WI38 (cell line): ENCODE results near the gene C10orf71.

Experiments used
- H3K4me3 ChIP-seq: 2 replicates; pipeline ENCODE4 v1.5.1; 2011; ENCODE audit warnings: low read depth, mild to moderate bottlenecking, control low read depth, low read length
- TF ChIP-seq, protein P1 (sequence below): IDR thresholded peaks from 2 replicates; pipeline ENCODE4 v1.5.1; 2012; ENCODE audit warnings: low read depth, mild to moderate bottlenecking, control low read depth, low read length

Gene C10orf71

GRCh38 chr10:49292565-49293207 lies 6.3 kb upstream of the C10orf71 start:
- TF ChIP-seq, protein P1, sequence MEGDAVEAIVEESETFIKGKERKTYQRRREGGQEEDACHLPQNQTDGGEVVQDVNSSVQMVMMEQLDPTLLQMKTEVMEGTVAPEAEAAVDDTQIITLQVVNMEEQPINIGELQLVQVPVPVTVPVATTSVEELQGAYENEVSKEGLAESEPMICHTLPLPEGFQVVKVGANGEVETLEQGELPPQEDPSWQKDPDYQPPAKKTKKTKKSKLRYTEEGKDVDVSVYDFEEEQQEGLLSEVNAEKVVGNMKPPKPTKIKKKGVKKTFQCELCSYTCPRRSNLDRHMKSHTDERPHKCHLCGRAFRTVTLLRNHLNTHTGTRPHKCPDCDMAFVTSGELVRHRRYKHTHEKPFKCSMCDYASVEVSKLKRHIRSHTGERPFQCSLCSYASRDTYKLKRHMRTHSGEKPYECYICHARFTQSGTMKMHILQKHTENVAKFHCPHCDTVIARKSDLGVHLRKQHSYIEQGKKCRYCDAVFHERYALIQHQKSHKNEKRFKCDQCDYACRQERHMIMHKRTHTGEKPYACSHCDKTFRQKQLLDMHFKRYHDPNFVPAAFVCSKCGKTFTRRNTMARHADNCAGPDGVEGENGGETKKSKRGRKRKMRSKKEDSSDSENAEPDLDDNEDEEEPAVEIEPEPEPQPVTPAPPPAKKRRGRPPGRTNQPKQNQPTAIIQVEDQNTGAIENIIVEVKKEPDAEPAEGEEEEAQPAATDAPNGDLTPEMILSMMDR, result no peak
- H3K4me3 ChIP-seq, result no peak overlapping the region

DNA sequence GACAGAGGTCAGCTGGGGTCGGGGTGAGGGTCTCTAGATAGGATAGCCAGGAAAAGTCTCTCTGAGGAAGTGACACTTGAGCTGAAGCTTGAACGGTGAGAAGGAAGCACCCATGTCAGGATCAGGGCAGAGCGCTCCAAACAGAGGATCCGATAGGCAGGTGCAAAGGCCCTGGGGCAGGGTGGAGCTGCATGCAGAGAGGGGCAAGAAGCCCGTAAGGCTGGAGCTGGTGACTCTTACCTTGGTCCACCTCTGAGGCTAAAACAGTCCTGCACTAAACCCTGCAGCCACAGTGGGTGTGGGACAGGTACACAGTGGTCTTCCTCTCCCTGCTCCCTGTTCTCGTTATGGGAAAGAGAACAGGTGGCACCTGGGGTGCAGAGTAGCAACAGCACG lies 5.8 kb upstream of the C10orf71 start:
- no peak overlapping the region for H3K4me3 ChIP-seq
- TF ChIP-seq, protein P1, result no peak

DNA sequence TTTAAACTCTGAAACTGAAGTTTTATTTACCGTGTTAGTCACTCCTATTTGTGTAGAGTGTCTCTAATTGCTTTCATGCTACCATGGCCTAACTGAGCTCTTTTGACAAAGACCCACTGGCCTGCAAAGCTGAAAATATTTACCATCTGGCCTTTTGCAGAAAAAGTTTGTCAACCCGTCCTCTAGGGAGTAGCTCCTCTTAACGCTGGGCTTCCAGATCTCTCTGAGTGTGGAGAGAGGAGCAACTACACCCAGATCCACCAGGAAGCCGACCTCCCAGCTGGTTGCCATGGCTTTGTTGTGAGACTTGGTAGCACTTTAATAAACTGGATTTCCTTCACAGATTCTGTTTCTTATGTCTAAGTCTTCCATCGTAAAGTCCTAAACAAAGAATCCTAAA lies 4.2 kb upstream of the C10orf71 start:
- H3K4me3 ChIP-seq, result no peak overlapping the region
- TF ChIP-seq, protein P1, result no peak

DNA sequence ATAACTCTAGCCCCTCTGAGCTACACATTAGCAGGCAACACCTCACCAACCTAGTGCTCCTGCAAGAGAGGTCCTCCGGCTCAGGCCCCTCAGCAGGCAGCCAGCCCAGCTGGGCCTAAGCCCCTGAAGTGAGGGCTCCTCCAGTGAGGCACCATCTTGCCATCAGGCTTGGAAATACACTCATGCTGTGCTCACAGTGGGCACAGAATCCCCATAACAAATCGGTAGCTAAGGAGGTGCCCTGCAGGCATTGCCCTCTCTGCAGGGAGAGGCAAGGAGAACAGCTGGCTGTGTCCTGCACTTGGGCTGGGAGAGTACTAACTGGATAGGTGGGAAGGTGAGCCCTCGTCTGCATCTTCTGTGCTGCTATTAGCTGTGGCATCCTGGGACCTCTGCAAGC lies 3.7 kb upstream of the C10orf71 start:
- TF ChIP-seq, protein P1, result no peak
- H3K4me3 ChIP-seq, result no peak overlapping the region

DNA sequence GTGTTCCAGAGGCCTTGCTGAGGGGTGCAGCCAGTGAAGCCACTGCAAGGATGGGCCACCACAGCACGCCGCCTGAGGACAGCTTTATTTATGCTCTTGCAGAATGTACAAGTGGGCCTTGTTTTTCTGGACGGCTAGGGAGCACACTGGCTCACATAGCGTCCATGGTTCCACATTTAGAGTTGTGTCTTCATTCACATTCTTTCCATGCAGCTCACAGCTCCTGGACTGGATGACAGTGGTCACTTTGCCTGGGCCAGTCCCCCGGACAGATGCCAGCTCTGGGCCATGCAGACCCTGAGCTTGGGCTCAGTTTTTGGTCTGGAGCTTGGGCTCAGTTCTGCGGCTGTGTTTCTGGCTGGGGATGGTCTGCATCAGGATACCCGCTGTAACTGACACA lies 2.6 kb upstream of the C10orf71 start:
- no peak overlapping the region for H3K4me3 ChIP-seq
- TF ChIP-seq, protein P1, result no peak

GRCh38 chr10:49296836-49297235 lies 2.1 kb upstream of the C10orf71 start:
- H3K4me3 ChIP-seq, result no peak overlapping the region

GRCh38 chr10:49297818-49298670 lies 926 bp upstream of the C10orf71 start:
- TF ChIP-seq, protein P1, result no peak
- no peak overlapping the region for H3K4me3 ChIP-seq

More at GRCh38 chr10:49296836-49297235, 2.1 kb upstream of the C10orf71 start:
- TF ChIP-seq, protein P1, result no peak
